HEK293 (cell line): ENCODE data around the gene FBXO45.
A peak's percentile ranks its signal among the peaks of the same experiment; 100 is the strongest.

Experiments
- CTCF ChIA-PET: fragments of 350-600 bp; formaldehyde crosslinking; extraction: SDS; loops from one replicate; lab custom pipeline; 2021; ENCODE audit warnings: antibody characterized with exemption; lab: Yijun Ruan, JAX
- POLR2A ChIA-PET: fragments of 300-600 bp; formaldehyde crosslinking; extraction: SDS; loops from one replicate; lab custom pipeline; 2020; ENCODE audit warnings: antibody characterized with exemption, inconsistent platforms; lab: Yijun Ruan, JAX
- H3K27ac ChIP-seq: fragments of 200-500 bp; sonication (Bioruptor generic); 2 replicates; pipeline ENCODE4 v1.5.1; 2014; ENCODE audit warnings: low read depth, low read length, control low read depth, inconsistent platforms; ENCODE audit errors: extremely low read depth
- H3K36me3 ChIP-seq, 2 experiments: fragments of 200-500 bp in 1 of 2; sonication (Bioruptor generic) in 1 of 2; 1 replicate in 1 of 2; 2 replicates in 1 of 2; pipeline ENCODE4 v1.5.1; 2014 to 2017; ENCODE audit warnings: inconsistent platforms in 2 of 2, low read length in 2 of 2; ENCODE audit not compliant: control insufficient read depth in 2 of 2, insufficient read depth in 1 of 2
- H3K4me1 ChIP-seq: fragments of 200-500 bp; sonication (Bioruptor generic); 2 replicates; pipeline ENCODE4 v1.5.1; 2014; ENCODE audit warnings: mild to moderate bottlenecking, low read length, inconsistent platforms; ENCODE audit not compliant: control insufficient read depth, insufficient read depth
- H3K4me3 ChIP-seq: 2 replicates; pipeline ENCODE4 v1.5.1; 2011; ENCODE audit warnings: low read depth, mild to moderate bottlenecking, control low read depth, low read length, moderate library complexity
- H3K9me3 ChIP-seq: fragments of 200-500 bp; sonication (Bioruptor generic); 2 replicates; pipeline ENCODE4 v1.5.1; 2014; ENCODE audit warnings: low read depth, low read length, inconsistent platforms; ENCODE audit not compliant: control insufficient read depth, insufficient read depth
- BCL11A ChIP-seq: fragments of 450-650 bp; formaldehyde crosslinking; IDR thresholded peaks from 2 replicates; pipeline ENCODE4 v1.5.1; 2016; ENCODE audit warnings: low read depth, missing biosample characterization, missing genetic modification characterization
- BCL11B ChIP-seq: fragments of 450-650 bp; formaldehyde crosslinking; IDR thresholded peaks from 2 replicates; pipeline ENCODE4 v1.5.1; 2016; ENCODE audit warnings: low read depth, missing biosample characterization, missing genetic modification characterization
- GLI2 ChIP-seq: fragments of 450-650 bp; formaldehyde crosslinking; IDR thresholded peaks from 2 replicates; pipeline ENCODE4; 2017; ENCODE audit warnings: missing biosample characterization, missing genetic modification characterization, low read depth, borderline replicate concordance
- GLIS2 ChIP-seq: fragments of 450-650 bp; formaldehyde crosslinking; IDR thresholded peaks from 2 replicates; pipeline ENCODE4 v1.5.1; 2016; ENCODE audit warnings: missing biosample characterization, missing genetic modification characterization
- TCF7L2 ChIP-seq: IDR thresholded peaks from 2 replicates; pipeline ENCODE4 v1.6.1; 2011; ENCODE audit warnings: low read depth, mild to moderate bottlenecking, inconsistent platforms, low read length, moderate library complexity, borderline replicate concordance
- ZBTB20 ChIP-seq: fragments of 450-650 bp; formaldehyde crosslinking; IDR thresholded peaks from 2 replicates; pipeline ENCODE4 v1.5.1; 2016; ENCODE audit warnings: missing biosample characterization, missing genetic modification characterization
- ZBTB7A ChIP-seq: fragments of 450-650 bp; formaldehyde crosslinking; IDR thresholded peaks from 2 replicates; pipeline ENCODE4 v1.5.1; 2016; ENCODE audit warnings: low read depth, missing biosample characterization, missing genetic modification characterization
- ZEB2 ChIP-seq: fragments of 450-650 bp; formaldehyde crosslinking; IDR thresholded peaks from 2 replicates; pipeline ENCODE4 v1.5.1; 2016; ENCODE audit warnings: missing biosample characterization, missing genetic modification characterization
- ZNF155 ChIP-seq: fragments of 450-650 bp; formaldehyde crosslinking; IDR thresholded peaks from 2 replicates; pipeline ENCODE4 v1.5.1; 2016; ENCODE audit warnings: missing biosample characterization, missing genetic modification characterization
- ZNF19 ChIP-seq: fragments of 450-650 bp; formaldehyde crosslinking; IDR thresholded peaks from 2 replicates; pipeline ENCODE4; 2016; ENCODE audit warnings: missing biosample characterization, missing genetic modification characterization, low read depth
- ZNF202 ChIP-seq: fragments of 450-650 bp; formaldehyde crosslinking; IDR thresholded peaks from 2 replicates; pipeline ENCODE4 v1.5.1; 2016; ENCODE audit warnings: missing biosample characterization, missing genetic modification characterization, borderline replicate concordance
- ZNF548 ChIP-seq: fragments of 450-650 bp; formaldehyde crosslinking; IDR thresholded peaks from 2 replicates; pipeline ENCODE4 v1.5.1; 2016; ENCODE audit warnings: missing biosample characterization, missing genetic modification characterization
- ZNF621 ChIP-seq: fragments of 450-650 bp; formaldehyde crosslinking; IDR thresholded peaks from 2 replicates; pipeline ENCODE4 v1.5.1; 2017; ENCODE audit warnings: missing biosample characterization, missing genetic modification characterization
- ZNF658 ChIP-seq: fragments of 450-650 bp; formaldehyde crosslinking; IDR thresholded peaks from 2 replicates; pipeline ENCODE4; 2016; ENCODE audit warnings: missing biosample characterization, missing genetic modification characterization
- ZNF701 ChIP-seq: fragments of 450-650 bp; formaldehyde crosslinking; IDR thresholded peaks from 2 replicates; pipeline ENCODE4 v1.5.1; 2016; ENCODE audit warnings: missing biosample characterization, missing genetic modification characterization
- ZNF707 ChIP-seq: fragments of 450-650 bp; formaldehyde crosslinking; IDR thresholded peaks from 2 replicates; pipeline ENCODE4 v1.5.1; 2016; ENCODE audit warnings: missing biosample characterization, missing genetic modification characterization
- ZNF777 ChIP-seq: fragments of 450-650 bp; formaldehyde crosslinking; IDR thresholded peaks from 2 replicates; pipeline ENCODE4 v1.5.1; 2017; ENCODE audit warnings: missing biosample characterization, missing genetic modification characterization, borderline replicate concordance
- ZSCAN30 ChIP-seq: fragments of 450-650 bp; IDR thresholded peaks from 2 replicates; pipeline ENCODE4 v1.5.1; 2018; ENCODE audit warnings: missing biosample characterization, mild to moderate bottlenecking, missing genetic modification characterization, moderate library complexity
- TF ChIP-seq, protein P1 (sequence below): fragments of 450-650 bp; formaldehyde crosslinking; IDR thresholded peaks from 2 replicates; pipeline ENCODE4 v1.5.1; 2016; ENCODE audit warnings: missing biosample characterization, missing genetic modification characterization
- TF ChIP-seq, protein P2 (sequence below): fragments of 450-650 bp; formaldehyde crosslinking; IDR thresholded peaks from 2 replicates; pipeline ENCODE4 v1.5.1; 2016; ENCODE audit warnings: missing biosample characterization, missing genetic modification characterization
- TF ChIP-seq, protein P3 (sequence below): fragments of 450-650 bp; formaldehyde crosslinking; conservative IDR thresholded peaks from 2 replicates; pipeline ENCODE4 v1.5.1; 2016; ENCODE audit warnings: low read depth, missing biosample characterization, missing genetic modification characterization
- TF ChIP-seq, protein P4 (sequence below): sonication (generic); formaldehyde crosslinking; IDR thresholded peaks from 2 replicates; pipeline ENCODE4 v1.8.1; 2022; ENCODE audit warnings: mild to moderate bottlenecking, moderate library complexity, missing genetic modification reagents
- TF ChIP-seq, protein P5 (sequence below): fragments of 450-650 bp; formaldehyde crosslinking; IDR thresholded peaks from 2 replicates; pipeline ENCODE4 v1.5.1; 2016; ENCODE audit warnings: missing biosample characterization, missing genetic modification characterization
- TF ChIP-seq, protein P6 (sequence below): fragments of 450-650 bp; formaldehyde crosslinking; IDR thresholded peaks from 2 replicates; pipeline ENCODE4 v1.5.1; 2016; ENCODE audit warnings: missing biosample characterization, missing genetic modification characterization

FBXO45 gene

DNA sequence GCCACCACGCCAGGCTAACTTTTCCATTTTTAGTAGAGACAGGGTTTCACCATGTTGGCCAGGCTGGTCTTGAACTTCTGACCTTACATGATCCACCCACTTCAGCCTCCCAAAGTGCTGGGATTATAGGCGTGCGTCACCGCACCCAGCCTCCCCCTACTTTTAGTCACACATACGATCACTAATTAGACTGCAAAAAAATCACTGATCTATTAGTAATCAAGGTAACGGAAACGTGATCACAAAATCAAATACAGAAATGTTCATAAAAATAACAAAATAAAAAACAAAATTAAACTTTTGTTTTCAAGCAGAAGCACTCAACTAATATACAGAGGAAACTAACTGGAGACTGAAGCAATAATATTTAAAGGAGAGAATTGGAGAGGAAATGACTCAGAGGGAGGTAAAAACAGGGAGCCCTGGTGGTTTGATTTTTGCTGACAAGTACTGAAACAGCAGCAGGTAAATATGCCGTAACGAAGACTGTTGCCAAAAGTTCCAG lies 4.7 kb upstream of the FBXO45 start (continued):
- TF ChIP-seq, protein P1, sequence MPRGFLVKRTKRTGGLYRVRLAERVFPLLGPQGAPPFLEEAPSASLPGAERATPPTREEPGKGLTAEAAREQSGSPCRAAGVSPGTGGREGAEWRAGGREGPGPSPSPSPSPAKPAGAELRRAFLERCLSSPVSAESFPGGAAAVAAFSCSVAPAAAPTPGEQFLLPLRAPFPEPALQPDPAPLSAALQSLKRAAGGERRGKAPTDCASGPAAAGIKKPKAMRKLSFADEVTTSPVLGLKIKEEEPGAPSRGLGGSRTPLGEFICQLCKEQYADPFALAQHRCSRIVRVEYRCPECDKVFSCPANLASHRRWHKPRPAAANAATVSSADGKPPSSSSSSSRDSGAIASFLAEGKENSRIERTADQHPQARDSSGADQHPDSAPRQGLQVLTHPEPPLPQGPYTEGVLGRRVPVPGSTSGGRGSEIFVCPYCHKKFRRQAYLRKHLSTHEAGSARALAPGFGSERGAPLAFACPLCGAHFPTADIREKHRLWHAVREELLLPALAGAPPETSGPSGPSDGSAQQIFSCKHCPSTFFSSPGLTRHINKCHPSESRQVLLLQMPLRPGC, result no peak
- no peak for TF ChIP-seq ZSCAN30
- TF ChIP-seq ZNF621 (tag by site-specific recombination), result no peak
- TF ChIP-seq ZEB2, result no peak
- TF ChIP-seq GLI2 (tag by site-specific recombination), result no peak
- TF ChIP-seq ZBTB7A (tag by site-specific recombination), result no peak
- TF ChIP-seq ZNF202 (tag by site-specific recombination), result no peak
- TF ChIP-seq, protein P2, sequence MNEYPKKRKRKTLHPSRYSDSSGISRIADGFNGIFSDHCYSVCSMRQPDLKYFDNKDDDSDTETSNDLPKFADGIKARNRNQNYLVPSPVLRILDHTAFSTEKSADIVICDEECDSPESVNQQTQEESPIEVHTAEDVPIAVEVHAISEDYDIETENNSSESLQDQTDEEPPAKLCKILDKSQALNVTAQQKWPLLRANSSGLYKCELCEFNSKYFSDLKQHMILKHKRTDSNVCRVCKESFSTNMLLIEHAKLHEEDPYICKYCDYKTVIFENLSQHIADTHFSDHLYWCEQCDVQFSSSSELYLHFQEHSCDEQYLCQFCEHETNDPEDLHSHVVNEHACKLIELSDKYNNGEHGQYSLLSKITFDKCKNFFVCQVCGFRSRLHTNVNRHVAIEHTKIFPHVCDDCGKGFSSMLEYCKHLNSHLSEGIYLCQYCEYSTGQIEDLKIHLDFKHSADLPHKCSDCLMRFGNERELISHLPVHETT, result no peak
- TF ChIP-seq ZNF155 (tag by site-specific recombination), result no peak

DNA sequence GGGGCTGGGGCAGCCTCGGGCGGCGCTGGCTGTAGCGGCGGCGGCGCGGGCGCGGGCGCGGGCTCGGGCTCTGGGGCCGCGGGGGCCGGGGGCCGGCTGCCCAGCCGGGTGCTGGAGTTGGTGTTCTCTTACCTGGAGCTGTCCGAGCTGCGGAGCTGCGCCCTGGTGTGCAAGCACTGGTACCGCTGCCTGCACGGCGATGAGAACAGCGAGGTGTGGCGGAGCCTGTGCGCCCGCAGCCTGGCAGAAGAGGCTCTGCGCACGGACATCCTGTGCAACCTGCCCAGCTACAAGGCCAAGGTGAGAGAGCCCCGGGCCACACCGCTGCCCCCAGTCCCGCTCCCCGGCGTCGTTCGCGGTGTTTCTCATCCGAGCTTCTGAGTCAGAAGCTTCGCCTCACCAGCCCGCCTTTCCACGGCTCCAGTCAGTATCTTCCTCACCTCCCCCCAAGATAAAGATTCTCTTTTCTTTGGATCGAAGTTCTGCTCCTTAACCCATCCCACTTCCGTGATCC lies 600 bp downstream of the FBXO45 start:
- Histone ChIP-seq H3K27ac (peak overlapping the region; percentile 55; the same call in 1 of the 2 replicates), H3K36me3 (peaks cover 0 to 9% of the 10 kb centered on the region in 2 experiments; a peak in 2 of 3 replicates), H3K4me3 (peak overlapping the region; percentile 89), H3K9me3 (no peaks in the 10 kb centered on the region), H3K4me1 (no peaks in the 10 kb centered on the region)
- POLR2A ChIA-PET, result interaction anchor here (0.6 to 1.4 kb wide), 8 partner anchors 7 to 299 kb away, joined by 3 to 5 read pairs (median 3); partner anchors contain the start of genes CEP19, PAK2, PIGX and SENP5
- CTCF ChIA-PET, result interaction anchor here (0.5 to 0.6 kb wide), 3 partner anchors 28 to 1463 kb away, joined by 4 to 5 read pairs (median 4); no protein-coding TSS in a partner anchor
- TF ChIP-seq ZNF19 (tag by site-specific recombination), result no peak
- TF ChIP-seq, protein P3, sequence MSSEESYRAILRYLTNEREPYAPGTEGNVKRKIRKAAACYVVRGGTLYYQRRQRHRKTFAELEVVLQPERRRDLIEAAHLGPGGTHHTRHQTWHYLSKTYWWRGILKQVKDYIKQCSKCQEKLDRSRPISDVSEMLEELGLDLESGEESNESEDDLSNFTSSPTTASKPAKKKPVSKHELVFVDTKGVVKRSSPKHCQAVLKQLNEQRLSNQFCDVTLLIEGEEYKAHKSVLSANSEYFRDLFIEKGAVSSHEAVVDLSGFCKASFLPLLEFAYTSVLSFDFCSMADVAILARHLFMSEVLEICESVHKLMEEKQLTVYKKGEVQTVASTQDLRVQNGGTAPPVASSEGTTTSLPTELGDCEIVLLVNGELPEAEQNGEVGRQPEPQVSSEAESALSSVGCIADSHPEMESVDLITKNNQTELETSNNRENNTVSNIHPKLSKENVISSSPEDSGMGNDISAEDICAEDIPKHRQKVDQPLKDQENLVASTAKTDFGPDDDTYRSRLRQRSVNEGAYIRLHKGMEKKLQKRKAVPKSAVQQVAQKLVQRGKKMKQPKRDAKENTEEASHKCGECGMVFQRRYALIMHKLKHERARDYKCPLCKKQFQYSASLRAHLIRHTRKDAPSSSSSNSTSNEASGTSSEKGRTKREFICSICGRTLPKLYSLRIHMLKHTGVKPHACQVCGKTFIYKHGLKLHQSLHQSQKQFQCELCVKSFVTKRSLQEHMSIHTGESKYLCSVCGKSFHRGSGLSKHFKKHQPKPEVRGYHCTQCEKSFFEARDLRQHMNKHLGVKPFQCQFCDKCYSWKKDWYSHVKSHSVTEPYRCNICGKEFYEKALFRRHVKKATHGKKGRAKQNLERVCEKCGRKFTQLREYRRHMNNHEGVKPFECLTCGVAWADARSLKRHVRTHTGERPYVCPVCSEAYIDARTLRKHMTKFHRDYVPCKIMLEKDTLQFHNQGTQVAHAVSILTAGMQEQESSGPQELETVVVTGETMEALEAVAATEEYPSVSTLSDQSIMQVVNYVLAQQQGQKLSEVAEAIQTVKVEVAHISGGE (tag by site-specific recombination), result 0 out of 2 replicates have a peak, but pooled peaks have one; percentile 26
- TF ChIP-seq ZBTB20, result peak; percentile 37; the same call in 1 of the 2 replicates
- no peak for TF ChIP-seq BCL11B (tag by site-specific recombination)
- no peak for TF ChIP-seq ZNF707
- TF ChIP-seq, protein P4, sequence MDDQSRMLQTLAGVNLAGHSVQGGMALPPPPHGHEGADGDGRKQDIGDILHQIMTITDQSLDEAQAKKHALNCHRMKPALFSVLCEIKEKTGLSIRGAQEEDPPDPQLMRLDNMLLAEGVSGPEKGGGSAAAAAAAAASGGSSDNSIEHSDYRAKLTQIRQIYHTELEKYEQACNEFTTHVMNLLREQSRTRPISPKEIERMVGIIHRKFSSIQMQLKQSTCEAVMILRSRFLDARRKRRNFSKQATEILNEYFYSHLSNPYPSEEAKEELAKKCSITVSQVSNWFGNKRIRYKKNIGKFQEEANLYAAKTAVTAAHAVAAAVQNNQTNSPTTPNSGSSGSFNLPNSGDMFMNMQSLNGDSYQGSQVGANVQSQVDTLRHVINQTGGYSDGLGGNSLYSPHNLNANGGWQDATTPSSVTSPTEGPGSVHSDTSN (CRISPR knock-in tag), result no peak
- TF ChIP-seq ZNF777 (tag by site-specific recombination), result no peak
- TF ChIP-seq, protein P5, sequence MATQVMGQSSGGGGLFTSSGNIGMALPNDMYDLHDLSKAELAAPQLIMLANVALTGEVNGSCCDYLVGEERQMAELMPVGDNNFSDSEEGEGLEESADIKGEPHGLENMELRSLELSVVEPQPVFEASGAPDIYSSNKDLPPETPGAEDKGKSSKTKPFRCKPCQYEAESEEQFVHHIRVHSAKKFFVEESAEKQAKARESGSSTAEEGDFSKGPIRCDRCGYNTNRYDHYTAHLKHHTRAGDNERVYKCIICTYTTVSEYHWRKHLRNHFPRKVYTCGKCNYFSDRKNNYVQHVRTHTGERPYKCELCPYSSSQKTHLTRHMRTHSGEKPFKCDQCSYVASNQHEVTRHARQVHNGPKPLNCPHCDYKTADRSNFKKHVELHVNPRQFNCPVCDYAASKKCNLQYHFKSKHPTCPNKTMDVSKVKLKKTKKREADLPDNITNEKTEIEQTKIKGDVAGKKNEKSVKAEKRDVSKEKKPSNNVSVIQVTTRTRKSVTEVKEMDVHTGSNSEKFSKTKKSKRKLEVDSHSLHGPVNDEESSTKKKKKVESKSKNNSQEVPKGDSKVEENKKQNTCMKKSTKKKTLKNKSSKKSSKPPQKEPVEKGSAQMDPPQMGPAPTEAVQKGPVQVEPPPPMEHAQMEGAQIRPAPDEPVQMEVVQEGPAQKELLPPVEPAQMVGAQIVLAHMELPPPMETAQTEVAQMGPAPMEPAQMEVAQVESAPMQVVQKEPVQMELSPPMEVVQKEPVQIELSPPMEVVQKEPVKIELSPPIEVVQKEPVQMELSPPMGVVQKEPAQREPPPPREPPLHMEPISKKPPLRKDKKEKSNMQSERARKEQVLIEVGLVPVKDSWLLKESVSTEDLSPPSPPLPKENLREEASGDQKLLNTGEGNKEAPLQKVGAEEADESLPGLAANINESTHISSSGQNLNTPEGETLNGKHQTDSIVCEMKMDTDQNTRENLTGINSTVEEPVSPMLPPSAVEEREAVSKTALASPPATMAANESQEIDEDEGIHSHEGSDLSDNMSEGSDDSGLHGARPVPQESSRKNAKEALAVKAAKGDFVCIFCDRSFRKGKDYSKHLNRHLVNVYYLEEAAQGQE (tag by site-specific recombination), result peak; percentile 78
- TF ChIP-seq TCF7L2, result no peak
- TF ChIP-seq ZNF701, result no peak
- TF ChIP-seq ZNF658 (tag by site-specific recombination), result no peak
- TF ChIP-seq ZBTB7A (tag by site-specific recombination), result no peak
- no peak for TF ChIP-seq BCL11A
- TF ChIP-seq GLIS2, result peak; percentile 69
- TF ChIP-seq, protein P6, sequence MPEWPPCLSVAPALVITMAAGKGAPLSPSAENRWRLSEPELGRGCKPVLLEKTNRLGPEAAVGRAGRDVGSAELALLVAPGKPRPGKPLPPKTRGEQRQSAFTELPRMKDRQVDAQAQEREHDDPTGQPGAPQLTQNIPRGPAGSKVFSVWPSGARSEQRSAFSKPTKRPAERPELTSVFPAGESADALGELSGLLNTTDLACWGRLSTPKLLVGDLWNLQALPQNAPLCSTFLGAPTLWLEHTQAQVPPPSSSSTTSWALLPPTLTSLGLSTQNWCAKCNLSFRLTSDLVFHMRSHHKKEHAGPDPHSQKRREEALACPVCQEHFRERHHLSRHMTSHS (tag by site-specific recombination), result no peak
- no peak for TF ChIP-seq ZNF548
